Stimulated activated CD8-positive, alpha-beta memory T cell treated with anti-CD3 and anti-CD28 coated beads, Interleukin-15, amount 100 ng/mL, for 48 hours (primary cell): ENCODE measurements around the gene CDR2L.
"Not testable (repeated sequence)": the region's sequence is repeated elsewhere in the genome, so short reads cannot be mapped to it uniquely, and the experiment has no call there.

ENCODE experiments used
- DNase-seq, 2 donors: peaks; one replicate each; pipeline ENCODE4 v3.0.0-alpha.2; 2020; ENCODE audit warnings: low read depth in 2 of 2

CDR2L gene

GRCh38 chr17:74959826-74960515, 27.5 kb upstream of the CDR2L start:
- DNase-seq: no peak

- DNase-seq: peak; percentile 38 to 44
Measured at GRCh38 chr17:74960570-74961342, 26.7 kb upstream of the CDR2L start.

GRCh38 chr17:74961657-74962350, 25.6 kb upstream of the CDR2L start:
- DNase-seq: peak; percentile 58 to 59

GRCh38 chr17:74962622-74963394, 24.6 kb upstream of the CDR2L start:
- DNase-seq: no peak

- DNase-seq: no peak
Measured at GRCh38 chr17:74963656-74964055, 23.8 kb upstream of the CDR2L start.

- no peak for DNase-seq
Measured at GRCh38 chr17:74964246-74964761, 23.1 kb upstream of the CDR2L start.

GRCh38 chr17:74964988-74965622, 22.3 kb upstream of the CDR2L start:
- DNase-seq: no peak

GRCh38 chr17:74968361-74968780, 19.1 kb upstream of the CDR2L start:
- DNase-seq: no peak

GRCh38 chr17:74969501-74969900, 17.9 kb upstream of the CDR2L start:
- DNase-seq: not testable (repeated sequence)

- no peak for DNase-seq
Measured at GRCh38 chr17:74970395-74970794, 17.0 kb upstream of the CDR2L start.

- DNase-seq: no peak
Measured at GRCh38 chr17:74971069-74971841, 16.2 kb upstream of the CDR2L start.

- DNase-seq: no peak
Measured at GRCh38 chr17:74971842-74972106, 15.7 kb upstream of the CDR2L start.

GRCh38 chr17:74972107-74972972, 15.1 kb upstream of the CDR2L start, which contains the start of gene HID1:
HID1 (minus strand) TSS chr17:74972759; CDS start chr17:74972656, 103 bp downstream.
- DNase-seq: peak; percentile 56 to 69

- no peak for DNase-seq
Measured at GRCh38 chr17:74972973-74973328, 14.5 kb upstream of the CDR2L start.

GRCh38 chr17:74975943-74976342, 11.5 kb upstream of the CDR2L start:
- DNase-seq: no peak

GRCh38 chr17:74977802-74978201, 9.6 kb upstream of the CDR2L start:
- DNase-seq: no peak

- no peak for DNase-seq
Measured at GRCh38 chr17:74978240-74978639, 9.2 kb upstream of the CDR2L start.

- no peak for DNase-seq
Measured at GRCh38 chr17:74979408-74980146, 7.9 kb upstream of the CDR2L start.
